SH-SY5Y (cell line): ENCODE data around the gene EPHB2.

Experiments
- GATA2 ChIP-seq: IDR thresholded peaks from 2 replicates; pipeline ENCODE4 v1.6.1; 2011; ENCODE audit warnings: mild to moderate bottlenecking, low read depth, low read length
- GATA3 ChIP-seq: IDR thresholded peaks from 2 replicates; pipeline ENCODE4 v1.6.1; 2011; ENCODE audit warnings: low read depth, mild to moderate bottlenecking, low read length, moderate library complexity

- no peak for TF ChIP-seq GATA2
- no peak for TF ChIP-seq GATA3
These were observed 6.1 kb upstream of the EPHB2 start for GRCh38 chr1:22704440-22705067.
